A549 treated with CpdA at 1 μM for 4 hours (cell line): Measurements from ENCODE around the gene KIR3DL2. TPM values are rescaled to one million over a fixed set of nuclear protein-coding genes. Genes with fewer than 3 reads are reported as not detected.

ENCODE experiments used
- total RNA-seq: library from RNA; stranded (reverse); fragments of 200-300 nt; extraction: Qiagen RNA extraction; gene quantifications from 5 replicates; pipeline ENCODE4 v1.2.3, GENCODE V29; 2022; ENCODE audit warnings: low read depth

Gene KIR3DL2
- total RNA-seq = not detected in 5 replicates

GRCh38 chr19:54850061-54850640 is at the start of gene KIR3DL2:
Gene KIR3DL2, plus strand, starts transcription at chr19:54850443. Its CDS starts 33 bp downstream, at chr19:54850476.

GRCh38 chr19:54803410-54803809 is 46.8 kb upstream of the KIR3DL2 start, which contains the start of gene KIR2DL4:
Gene KIR2DL4, plus strand, starts transcription at chr19:54803610. Its CDS starts 42 bp downstream, at chr19:54803652.

GRCh38 chr19:54816251-54816650 is 34.0 kb upstream of the KIR3DL2 start, which contains the start of gene KIR3DL1:
Gene KIR3DL1, plus strand, starts transcription at chr19:54816468.

GRCh38 chr19:54832496-54832895 is 17.7 kb upstream of the KIR3DL2 start, which contains the start of gene KIR2DS4:
Gene KIR2DS4, plus strand, starts transcription at chr19:54832676.

GRCh38 chr19:54873990-54874389 is 23.7 kb downstream of the KIR3DL2 start, which contains the start of gene FCAR:
Gene FCAR, plus strand, starts transcription at chr19:54874235. Its CDS starts 55 bp downstream, at chr19:54874290.

GRCh38 chr19:54905803-54906511 is 55.7 kb downstream of the KIR3DL2 start, which contains the start of gene NCR1:
Gene NCR1, plus strand, starts transcription at chr19:54906148. Its CDS starts 40 bp downstream, at chr19:54906188.

Other genes with a start within 250 kb of the KIR3DL2 start
- gene LILRB1, start 220.0 kb upstream of the KIR3DL2 start, total RNA-seq = 0.02 TPM in 1 of 5 replicates, not detected in the others
- 0.07 TPM in 1 of 5 replicates, not detected in the others for gene LILRB4, start 187.5 kb upstream of the KIR3DL2 start, total RNA-seq
- not detected in 5 replicates for gene KIR3DL3, start 126.0 kb upstream of the KIR3DL2 start, total RNA-seq
- gene KIR2DL3, start 111.9 kb upstream of the KIR3DL2 start, total RNA-seq = not detected in 5 replicates
- gene KIR2DL1, start 80.7 kb upstream of the KIR3DL2 start, total RNA-seq = not detected in 5 replicates
- gene KIR2DL4, start 46.8 kb upstream of the KIR3DL2 start, total RNA-seq = not detected in 5 replicates
- not detected in 5 replicates for gene KIR3DL1, start 34.0 kb upstream of the KIR3DL2 start, total RNA-seq
- gene KIR2DS4, start 17.8 kb upstream of the KIR3DL2 start, total RNA-seq = not detected in 5 replicates
- not detected in 5 replicates for gene FCAR, start 23.8 kb downstream of the KIR3DL2 start, total RNA-seq
- gene NCR1, start 55.7 kb downstream of the KIR3DL2 start, total RNA-seq = not detected in 5 replicates
- gene NLRP7, start 97.1 kb downstream of the KIR3DL2 start, total RNA-seq = not detected in 5 replicates
- gene NLRP2, start 115.9 kb downstream of the KIR3DL2 start, total RNA-seq = 25.2 to 28.8 TPM (median 27.0 TPM) in 5 replicates
- 0.13 to 0.45 TPM (median 0.27 TPM) in 4 of 5 replicates, not detected in the other for gene GP6, start 187.8 kb downstream of the KIR3DL2 start, total RNA-seq
- gene RDH13, start 212.7 kb downstream of the KIR3DL2 start, total RNA-seq = 16.4 to 22.6 TPM (median 18.4 TPM) in 5 replicates
- 5.0 to 7.1 TPM (median 5.3 TPM) in 5 replicates for gene EPS8L1, start 225.4 kb downstream of the KIR3DL2 start, total RNA-seq